ENCODE results near the gene ZFX.

Gene ZFX

DNA sequence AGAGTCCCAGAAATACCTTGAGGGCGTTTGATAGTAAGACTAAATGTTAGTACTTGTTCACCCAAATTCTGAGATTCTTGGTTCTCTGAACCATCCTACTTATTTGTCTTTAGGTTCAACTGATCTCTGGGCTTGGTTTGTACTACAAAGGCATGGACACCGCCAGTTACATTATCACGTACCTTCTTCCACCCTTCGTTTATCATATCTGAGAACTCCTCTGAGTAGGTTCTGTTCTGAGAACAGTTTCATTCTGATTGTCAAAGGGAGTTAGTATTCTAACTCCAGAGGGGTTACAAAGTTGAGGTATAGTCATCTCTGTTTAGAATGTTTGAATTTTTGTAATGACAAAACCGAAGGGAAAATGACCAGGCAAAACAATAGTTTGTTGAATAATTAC lies 19.3 kb downstream of the ZFX start:
- Histone ChIP-seq H3K27me3 (ENCODE audit: control insufficient read depth in 2 of 2, insufficient read depth in 2 of 2, low read length in 2 of 2) (no peaks in the 10 kb centered on the region), H3K36me3 (ENCODE audit: control insufficient read depth in 2 of 2, insufficient read depth in 2 of 2, low read length in 2 of 2) (peaks cover 4 to 10% of the 10 kb centered on the region in 2 donors), H3K27ac (ENCODE audit: low read depth in 2 of 2, low read length in 2 of 2) (no peak overlapping the region), H3K9me3 (ENCODE audit: control insufficient read depth in 2 of 2, low read length in 2 of 2) (no peaks in the 10 kb centered on the region), H3K9ac (ENCODE audit: low read depth in 1 of 2, low read length in 2 of 2) (no peak overlapping the region), H3K4me1 (ENCODE audit: control insufficient read depth in 2 of 2, insufficient read depth in 2 of 2, low read length in 2 of 2) (peaks cover 8 to 11% of the 10 kb centered on the region in 2 donors), H3K4me3 (ENCODE audit: low read length in 2 of 2) (no peak overlapping the region)

DNA sequence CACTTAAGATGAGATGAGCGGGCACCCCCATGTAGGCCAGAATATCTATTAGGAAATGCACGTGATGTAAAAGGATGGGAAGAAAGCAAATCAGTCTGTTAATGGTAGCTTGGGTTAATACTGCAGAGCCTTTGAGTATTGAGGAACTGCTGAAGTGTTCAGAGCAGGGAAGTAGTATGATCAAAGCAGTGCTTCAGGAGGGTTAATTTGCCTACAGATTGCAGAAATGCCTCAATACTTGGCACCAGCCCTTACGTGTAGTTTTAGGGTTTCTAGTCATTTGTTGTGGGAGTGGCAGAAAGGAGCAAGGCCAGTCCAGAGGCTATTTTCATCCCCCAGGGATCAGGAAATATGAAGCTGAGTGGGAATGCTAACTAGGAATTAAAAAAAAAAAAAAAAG lies 19.7 kb downstream of the ZFX start:
- peaks cover 4 to 10% of the 10 kb centered on the region in 2 donors for H3K36me3 ChIP-seq (ENCODE audit: control insufficient read depth in 2 of 2, insufficient read depth in 2 of 2, low read length in 2 of 2)
- H3K27me3 ChIP-seq (ENCODE audit: control insufficient read depth in 2 of 2, insufficient read depth in 2 of 2, low read length in 2 of 2) = no peaks in the 10 kb centered on the region
- no peaks in the 10 kb centered on the region for H3K9me3 ChIP-seq (ENCODE audit: control insufficient read depth in 2 of 2, low read length in 2 of 2)
- H3K9ac ChIP-seq (ENCODE audit: low read depth in 1 of 2, low read length in 2 of 2) = no peak overlapping the region
- H3K27ac ChIP-seq (ENCODE audit: low read depth in 2 of 2, low read length in 2 of 2) = no peak overlapping the region
- H3K4me1 ChIP-seq (ENCODE audit: control insufficient read depth in 2 of 2, insufficient read depth in 2 of 2, low read length in 2 of 2) = peaks cover 8 to 11% of the 10 kb centered on the region in 2 donors
- no peak overlapping the region for H3K4me3 ChIP-seq (ENCODE audit: low read length in 2 of 2)

DNA sequence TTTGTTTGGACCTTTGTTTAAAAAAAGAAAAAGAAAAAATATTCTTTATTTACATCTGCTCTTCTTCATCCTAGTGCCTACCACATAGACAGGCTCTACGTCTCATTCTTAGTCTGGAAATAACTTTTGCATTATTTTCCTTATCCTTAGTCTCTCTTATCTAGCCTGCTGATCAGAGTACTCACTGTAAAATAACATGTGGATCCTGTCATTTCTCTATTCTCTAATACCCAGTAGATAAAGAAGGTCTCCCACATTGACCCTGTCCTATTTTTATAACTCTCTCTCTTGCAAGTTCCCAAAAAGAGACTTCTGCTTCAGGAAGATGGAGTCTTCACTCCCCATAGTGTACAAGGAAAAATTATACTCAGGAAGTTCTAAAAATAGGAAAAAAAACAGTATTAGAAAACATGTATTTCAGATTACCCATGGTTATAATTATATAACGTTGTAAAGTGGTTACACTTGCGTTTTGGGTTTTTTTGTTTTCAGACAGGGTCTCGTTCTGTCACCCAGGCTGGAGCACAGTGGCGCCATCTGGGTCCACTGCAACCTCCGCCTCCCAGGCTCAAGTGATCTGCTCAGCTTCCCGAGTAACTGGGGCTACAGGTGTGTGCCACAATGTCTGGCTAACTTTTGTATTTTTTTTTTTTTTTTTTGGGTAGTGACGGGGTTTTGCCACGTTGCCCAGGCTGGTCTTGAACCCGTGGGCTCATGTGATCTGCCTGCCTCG lies 23.8 kb downstream of the ZFX start:
- no peak overlapping the region for H3K9ac ChIP-seq (ENCODE audit: low read depth in 1 of 2, low read length in 2 of 2)
- H3K9me3 ChIP-seq (ENCODE audit: control insufficient read depth in 2 of 2, low read length in 2 of 2) = no peaks in the 10 kb centered on the region
- peaks cover 17 to 19% of the 10 kb centered on the region in 2 donors for H3K36me3 ChIP-seq (ENCODE audit: control insufficient read depth in 2 of 2, insufficient read depth in 2 of 2, low read length in 2 of 2)
- no peak overlapping the region for H3K4me3 ChIP-seq (ENCODE audit: low read length in 2 of 2)
- peaks cover 5 to 11% of the 10 kb centered on the region in 2 donors for H3K4me1 ChIP-seq (ENCODE audit: control insufficient read depth in 2 of 2, insufficient read depth in 2 of 2, low read length in 2 of 2)
- no peaks in the 10 kb centered on the region for H3K27me3 ChIP-seq (ENCODE audit: control insufficient read depth in 2 of 2, insufficient read depth in 2 of 2, low read length in 2 of 2)
- no peak overlapping the region for H3K27ac ChIP-seq (ENCODE audit: low read depth in 2 of 2, low read length in 2 of 2)

DNA sequence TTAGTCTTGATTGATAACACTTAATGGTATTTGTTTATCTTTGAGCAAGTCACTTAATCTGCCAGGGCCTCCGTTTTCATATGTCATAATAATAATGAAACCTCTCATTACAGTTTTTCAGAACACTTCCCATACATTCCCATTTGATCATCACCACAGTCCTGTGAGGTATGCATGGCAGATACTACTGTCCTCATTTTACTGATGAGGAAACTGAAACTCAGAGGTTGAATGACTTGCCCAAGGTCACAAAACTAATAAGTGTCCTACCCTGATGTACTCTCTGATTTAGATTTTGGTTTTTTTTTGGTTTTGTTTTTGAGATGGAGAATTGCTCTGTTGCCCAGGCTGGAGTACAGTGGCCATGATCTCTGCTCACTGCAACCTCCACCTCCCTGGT lies 25.7 kb downstream of the ZFX start:
- Histone ChIP-seq H3K36me3 (ENCODE audit: control insufficient read depth in 2 of 2, insufficient read depth in 2 of 2, low read length in 2 of 2) (peaks cover 24 to 28% of the 10 kb centered on the region in 2 donors), H3K27me3 (ENCODE audit: control insufficient read depth in 2 of 2, insufficient read depth in 2 of 2, low read length in 2 of 2) (no peaks in the 10 kb centered on the region), H3K9me3 (ENCODE audit: control insufficient read depth in 2 of 2, low read length in 2 of 2) (no peaks in the 10 kb centered on the region), H3K27ac (ENCODE audit: low read depth in 2 of 2, low read length in 2 of 2) (no peak overlapping the region), H3K4me3 (ENCODE audit: low read length in 2 of 2) (no peak overlapping the region), H3K4me1 (ENCODE audit: control insufficient read depth in 2 of 2, insufficient read depth in 2 of 2, low read length in 2 of 2) (peaks cover 0 to 6% of the 10 kb centered on the region in 2 donors), H3K9ac (ENCODE audit: low read depth in 1 of 2, low read length in 2 of 2) (no peak overlapping the region)

DNA sequence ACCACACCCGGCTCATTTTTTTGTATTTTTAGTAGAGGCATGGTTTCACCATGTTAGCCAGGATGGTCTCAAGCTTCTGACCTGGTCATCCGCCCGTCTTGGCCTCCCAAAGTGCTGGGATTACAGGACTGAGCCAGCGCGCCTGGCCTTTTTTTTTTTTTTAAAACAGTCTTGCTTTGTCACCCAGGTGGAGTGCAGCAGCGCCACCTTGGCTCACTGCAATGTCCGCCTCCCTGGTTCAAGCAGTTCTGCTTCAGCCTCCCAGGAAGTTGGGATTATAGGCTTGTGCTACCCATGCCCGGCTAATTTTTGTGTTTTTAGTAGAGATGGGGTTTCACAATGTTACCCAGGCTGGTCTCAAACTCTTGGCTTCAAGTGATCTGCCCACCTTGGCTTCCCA lies 28.9 kb downstream of the ZFX start:
- no peak overlapping the region for H3K4me3 ChIP-seq (ENCODE audit: low read length in 2 of 2)
- H3K9me3 ChIP-seq (ENCODE audit: control insufficient read depth in 2 of 2, low read length in 2 of 2) = no peaks in the 10 kb centered on the region
- peaks cover 20 to 29% of the 10 kb centered on the region in 2 donors for H3K36me3 ChIP-seq (ENCODE audit: control insufficient read depth in 2 of 2, insufficient read depth in 2 of 2, low read length in 2 of 2)
- H3K27me3 ChIP-seq (ENCODE audit: control insufficient read depth in 2 of 2, insufficient read depth in 2 of 2, low read length in 2 of 2) = no peaks in the 10 kb centered on the region
- no peaks in the 10 kb centered on the region for H3K4me1 ChIP-seq (ENCODE audit: control insufficient read depth in 2 of 2, insufficient read depth in 2 of 2, low read length in 2 of 2)
- H3K9ac ChIP-seq (ENCODE audit: low read depth in 1 of 2, low read length in 2 of 2) = no peak overlapping the region
- no peak overlapping the region for H3K27ac ChIP-seq (ENCODE audit: low read depth in 2 of 2, low read length in 2 of 2)

DNA sequence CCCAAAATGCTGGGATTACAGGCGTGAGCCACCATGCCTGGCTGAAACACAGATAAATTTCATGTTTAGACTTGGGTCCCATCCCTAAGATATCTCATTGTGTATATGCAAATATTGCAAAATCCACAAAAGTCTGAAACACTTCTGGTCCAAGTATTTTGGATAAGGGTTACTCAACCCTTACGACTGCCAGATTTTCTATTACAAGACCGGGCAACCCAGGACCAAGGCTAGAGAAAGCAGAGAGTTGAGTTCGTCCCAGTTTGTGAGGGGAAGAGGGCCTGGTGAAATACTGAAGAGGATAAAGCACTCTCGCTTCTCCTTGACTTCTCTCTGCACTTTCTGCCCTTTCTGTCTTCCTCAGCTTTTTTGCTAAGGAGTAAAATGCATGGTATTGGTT lies 34.5 kb downstream of the ZFX start:
- Histone ChIP-seq H3K4me3 (ENCODE audit: low read length in 2 of 2) (no peak overlapping the region), H3K4me1 (ENCODE audit: control insufficient read depth in 2 of 2, insufficient read depth in 2 of 2, low read length in 2 of 2) (peaks cover 0 to 3% of the 10 kb centered on the region in 2 donors), H3K27ac (ENCODE audit: low read depth in 2 of 2, low read length in 2 of 2) (no peak overlapping the region), H3K27me3 (ENCODE audit: control insufficient read depth in 2 of 2, insufficient read depth in 2 of 2, low read length in 2 of 2) (no peaks in the 10 kb centered on the region), H3K9me3 (ENCODE audit: control insufficient read depth in 2 of 2, low read length in 2 of 2) (no peaks in the 10 kb centered on the region), H3K36me3 (ENCODE audit: control insufficient read depth in 2 of 2, insufficient read depth in 2 of 2, low read length in 2 of 2) (peaks cover 8 to 21% of the 10 kb centered on the region in 2 donors), H3K9ac (ENCODE audit: low read depth in 1 of 2, low read length in 2 of 2) (no peak overlapping the region)

DNA sequence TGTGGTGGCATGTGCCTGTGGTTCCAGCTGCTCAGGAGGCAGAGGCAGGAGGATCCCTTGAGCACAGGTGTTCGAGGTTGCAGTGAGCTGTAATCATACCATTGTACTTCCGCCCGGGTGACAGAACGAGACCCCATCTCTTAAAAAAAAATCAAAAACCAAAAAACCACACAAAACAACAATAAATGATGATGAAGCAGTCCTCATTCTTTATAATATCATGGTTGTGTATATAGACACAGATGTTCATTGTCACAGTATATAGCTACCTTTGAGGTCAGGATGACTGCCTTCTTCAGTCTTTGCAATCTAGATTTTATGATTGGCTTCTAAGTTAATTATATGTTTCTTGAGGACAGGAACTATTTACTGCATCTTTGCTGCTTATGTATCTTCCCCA lies 37.0 kb downstream of the ZFX start:
- Histone ChIP-seq H3K9me3 (ENCODE audit: control insufficient read depth in 2 of 2, low read length in 2 of 2) (no peaks in the 10 kb centered on the region), H3K9ac (ENCODE audit: low read depth in 1 of 2, low read length in 2 of 2) (no peak overlapping the region), H3K36me3 (ENCODE audit: control insufficient read depth in 2 of 2, insufficient read depth in 2 of 2, low read length in 2 of 2) (peaks cover 4 to 7% of the 10 kb centered on the region in 2 donors), H3K4me1 (ENCODE audit: control insufficient read depth in 2 of 2, insufficient read depth in 2 of 2, low read length in 2 of 2) (peaks cover 0 to 3% of the 10 kb centered on the region in 2 donors), H3K4me3 (ENCODE audit: low read length in 2 of 2) (no peak overlapping the region), H3K27ac (ENCODE audit: low read depth in 2 of 2, low read length in 2 of 2) (no peak overlapping the region), H3K27me3 (ENCODE audit: control insufficient read depth in 2 of 2, insufficient read depth in 2 of 2, low read length in 2 of 2) (no peaks in the 10 kb centered on the region)

DNA sequence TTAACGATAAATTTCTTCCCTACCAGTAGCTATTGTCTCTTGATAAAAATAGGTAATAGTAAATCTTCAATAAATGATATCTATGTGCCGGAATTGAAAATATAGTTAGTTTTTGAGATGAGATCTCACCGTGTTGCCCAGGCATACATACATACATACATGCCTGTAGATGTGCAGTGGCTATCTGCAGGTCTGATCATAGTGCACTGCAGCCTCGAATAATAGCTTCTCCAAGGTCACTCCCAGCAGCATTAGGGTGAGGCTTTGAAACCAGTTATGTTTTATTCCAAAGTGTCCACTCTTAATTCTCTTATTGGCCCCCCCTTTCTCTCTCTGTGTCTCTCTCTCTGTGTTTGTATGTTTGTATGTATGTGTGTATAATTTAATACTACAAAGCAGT lies 37.5 kb downstream of the ZFX start:
- Histone ChIP-seq H3K27me3 (ENCODE audit: control insufficient read depth in 2 of 2, insufficient read depth in 2 of 2, low read length in 2 of 2) (no peaks in the 10 kb centered on the region), H3K4me3 (ENCODE audit: low read length in 2 of 2) (no peak overlapping the region), H3K4me1 (ENCODE audit: control insufficient read depth in 2 of 2, insufficient read depth in 2 of 2, low read length in 2 of 2) (peaks cover 0 to 3% of the 10 kb centered on the region in 2 donors), H3K9ac (ENCODE audit: low read depth in 1 of 2, low read length in 2 of 2) (no peak overlapping the region), H3K27ac (ENCODE audit: low read depth in 2 of 2, low read length in 2 of 2) (no peak overlapping the region), H3K36me3 (ENCODE audit: control insufficient read depth in 2 of 2, insufficient read depth in 2 of 2, low read length in 2 of 2) (peaks cover 4 to 7% of the 10 kb centered on the region in 2 donors), H3K9me3 (ENCODE audit: control insufficient read depth in 2 of 2, low read length in 2 of 2) (no peaks in the 10 kb centered on the region)

DNA sequence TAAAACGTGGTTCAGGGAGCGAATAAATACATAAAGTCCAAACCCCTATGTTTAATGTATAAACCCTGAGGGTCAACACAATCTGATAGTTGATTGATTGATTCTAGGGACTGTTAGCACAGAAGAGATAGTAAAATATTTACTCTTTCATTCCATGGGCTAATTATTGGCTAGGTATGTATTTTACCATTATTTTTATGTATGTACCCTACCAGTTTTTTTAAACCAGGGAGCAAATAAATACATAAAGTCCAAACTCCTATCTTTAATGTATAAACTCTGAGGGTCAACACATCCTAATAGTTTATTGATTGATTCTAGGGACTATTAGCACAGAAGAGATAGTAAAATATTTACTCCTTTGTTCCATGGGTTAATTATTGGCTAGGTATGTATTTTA lies 40.0 kb downstream of the ZFX start:
- H3K36me3 ChIP-seq (ENCODE audit: control insufficient read depth in 2 of 2, insufficient read depth in 2 of 2, low read length in 2 of 2) = peaks cover 3 to 4% of the 10 kb centered on the region in 2 donors
- H3K27me3 ChIP-seq (ENCODE audit: control insufficient read depth in 2 of 2, insufficient read depth in 2 of 2, low read length in 2 of 2) = no peaks in the 10 kb centered on the region
- no peak overlapping the region for H3K27ac ChIP-seq (ENCODE audit: low read depth in 2 of 2, low read length in 2 of 2)
- no peaks in the 10 kb centered on the region for H3K9me3 ChIP-seq (ENCODE audit: control insufficient read depth in 2 of 2, low read length in 2 of 2)
- no peak overlapping the region for H3K9ac ChIP-seq (ENCODE audit: low read depth in 1 of 2, low read length in 2 of 2)
- peaks cover 0 to 3% of the 10 kb centered on the region in 2 donors for H3K4me1 ChIP-seq (ENCODE audit: control insufficient read depth in 2 of 2, insufficient read depth in 2 of 2, low read length in 2 of 2)
- no peak overlapping the region for H3K4me3 ChIP-seq (ENCODE audit: low read length in 2 of 2)

DNA sequence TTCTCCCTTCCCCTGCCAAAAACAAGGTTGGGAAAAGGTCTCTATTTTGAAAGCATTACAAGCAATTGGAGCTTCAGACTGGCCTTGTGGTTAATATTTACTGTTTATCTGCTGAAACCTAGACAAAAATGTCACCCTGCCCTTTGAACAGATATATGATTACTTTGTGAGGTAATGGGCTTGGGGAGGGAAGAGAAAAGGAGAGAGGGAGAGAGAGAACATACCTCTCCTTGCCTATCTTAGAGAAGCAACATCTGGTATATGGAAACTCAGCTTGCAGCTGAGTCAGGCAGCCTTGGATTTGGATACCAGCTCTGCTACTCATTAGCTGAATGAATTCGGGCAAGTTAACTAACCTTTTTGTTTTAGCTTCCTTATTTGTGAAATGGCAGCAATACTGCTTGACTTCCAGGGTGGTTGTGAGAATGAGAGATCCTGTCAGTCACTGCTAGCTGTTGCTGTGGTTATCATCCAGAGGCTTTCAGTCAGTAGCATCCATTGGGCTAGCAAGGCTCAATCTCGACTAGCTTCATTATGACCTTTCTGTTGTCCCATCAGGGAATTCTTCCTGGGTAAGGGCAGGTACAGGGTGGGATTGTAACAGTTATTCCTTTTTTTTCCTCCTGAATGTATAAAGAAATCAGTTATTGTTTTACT lies 41.1 kb downstream of the ZFX start:
- Histone ChIP-seq H3K27ac (ENCODE audit: low read depth in 2 of 2, low read length in 2 of 2) (no peak overlapping the region), H3K4me3 (ENCODE audit: low read length in 2 of 2) (no peak overlapping the region), H3K9ac (ENCODE audit: low read depth in 1 of 2, low read length in 2 of 2) (no peak overlapping the region), H3K9me3 (ENCODE audit: control insufficient read depth in 2 of 2, low read length in 2 of 2) (no peaks in the 10 kb centered on the region), H3K27me3 (ENCODE audit: control insufficient read depth in 2 of 2, insufficient read depth in 2 of 2, low read length in 2 of 2) (no peaks in the 10 kb centered on the region), H3K36me3 (ENCODE audit: control insufficient read depth in 2 of 2, insufficient read depth in 2 of 2, low read length in 2 of 2) (peaks cover 3 to 4% of the 10 kb centered on the region in 2 donors), H3K4me1 (ENCODE audit: control insufficient read depth in 2 of 2, insufficient read depth in 2 of 2, low read length in 2 of 2) (peaks cover 0 to 3% of the 10 kb centered on the region in 2 donors)

Measured in mucosa of rectum (tissue), 2 donors.